Fibroblast of peridontal ligament (primary cell): ENCODE measurements around the gene OBSL1.

Source experiments
- DNase-seq: peaks from one replicate; pipeline ENCODE4 v3.0.0-alpha.2; 2010; ENCODE audit errors: extremely low read depth

Gene OBSL1

GRCh38 chr2:219565130-219566080 is 5.9 kb downstream of the OBSL1 start:
- DNase-seq: no peak

DNA sequence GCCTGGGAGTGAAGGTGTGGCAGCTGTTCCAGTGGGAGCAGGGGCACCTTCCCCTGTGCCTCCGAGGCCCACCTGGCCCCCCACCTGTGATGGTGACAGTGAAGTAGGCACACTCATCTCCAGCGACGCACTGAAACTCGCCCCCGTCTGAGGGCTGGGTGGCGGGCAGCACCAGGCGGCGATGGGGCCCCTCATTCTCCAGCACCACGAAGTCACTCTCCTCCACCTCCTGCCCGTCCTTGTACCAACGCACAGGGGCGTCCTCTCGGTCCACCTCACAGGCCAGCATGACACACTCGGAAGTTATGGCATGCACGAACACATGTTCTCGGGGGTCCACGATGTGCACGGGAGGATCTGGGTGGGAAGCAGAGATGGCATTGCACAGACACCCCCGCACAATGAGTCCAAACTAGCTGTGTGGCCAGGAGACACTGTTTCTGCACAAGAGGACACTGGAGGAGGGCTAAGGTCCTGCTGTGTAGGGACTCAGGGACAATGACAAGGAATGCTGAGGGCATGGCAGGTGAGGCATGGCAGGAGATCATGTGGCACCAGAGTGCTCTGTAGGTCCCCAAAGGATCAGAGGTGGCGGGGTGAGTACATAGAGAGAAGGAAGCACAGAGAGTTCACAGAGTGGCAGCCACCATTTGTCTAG is 7.9 kb downstream of the OBSL1 start:
- no peak for DNase-seq

DNA sequence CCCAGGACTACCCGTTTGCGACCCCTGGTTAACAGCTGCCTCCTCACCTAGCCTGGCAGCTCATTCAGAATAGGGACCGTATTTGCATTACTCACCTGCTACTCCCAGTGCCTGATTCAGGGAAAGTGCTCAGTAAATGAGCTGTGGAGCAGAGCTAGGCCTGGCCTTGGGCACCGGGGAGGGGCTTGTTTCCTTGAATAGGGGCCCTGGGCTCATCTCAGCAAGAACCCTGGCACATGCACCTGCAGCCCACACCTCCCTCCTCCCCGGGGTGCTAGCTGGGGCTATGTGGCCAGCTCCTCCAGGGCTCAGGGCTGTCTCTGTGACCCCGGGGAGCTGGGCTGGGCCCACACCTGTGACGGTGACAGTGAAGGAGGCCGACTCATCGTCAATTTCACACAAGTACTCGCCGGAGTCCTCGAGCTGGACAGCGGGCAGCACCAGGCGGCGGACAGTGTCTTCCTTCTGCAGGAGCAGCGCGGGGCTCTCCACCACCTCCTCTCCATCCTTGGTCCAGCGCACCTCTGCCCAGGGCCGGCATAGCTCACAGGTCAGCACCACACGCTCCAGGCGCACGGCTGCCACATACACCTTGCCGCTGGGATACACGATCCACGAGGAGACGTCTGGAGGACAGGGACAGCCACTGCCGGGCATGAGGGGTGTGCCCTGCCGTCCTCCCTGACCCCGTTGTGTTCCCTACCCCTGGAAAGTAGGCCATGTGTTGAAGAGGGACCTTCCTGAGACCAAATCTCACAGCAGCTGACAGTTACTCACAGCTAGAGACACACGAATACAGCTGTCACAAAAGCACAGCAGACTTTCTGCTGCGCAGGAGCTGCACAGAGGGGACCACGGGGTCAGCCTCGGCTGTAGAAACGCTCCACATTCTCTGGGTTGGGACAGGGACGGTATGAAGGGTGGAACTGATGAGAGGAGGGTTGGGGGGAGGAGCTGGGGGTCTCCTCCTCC is 9.0 kb downstream of the OBSL1 start:
- DNase-seq: no peak

GRCh38 chr2:219561179-219562048 is 9.9 kb downstream of the OBSL1 start:
- no peak for DNase-seq

- DNase-seq: no peak
Observed at GRCh38 chr2:219560893-219561178, 10.5 kb downstream of the OBSL1 start.

DNA sequence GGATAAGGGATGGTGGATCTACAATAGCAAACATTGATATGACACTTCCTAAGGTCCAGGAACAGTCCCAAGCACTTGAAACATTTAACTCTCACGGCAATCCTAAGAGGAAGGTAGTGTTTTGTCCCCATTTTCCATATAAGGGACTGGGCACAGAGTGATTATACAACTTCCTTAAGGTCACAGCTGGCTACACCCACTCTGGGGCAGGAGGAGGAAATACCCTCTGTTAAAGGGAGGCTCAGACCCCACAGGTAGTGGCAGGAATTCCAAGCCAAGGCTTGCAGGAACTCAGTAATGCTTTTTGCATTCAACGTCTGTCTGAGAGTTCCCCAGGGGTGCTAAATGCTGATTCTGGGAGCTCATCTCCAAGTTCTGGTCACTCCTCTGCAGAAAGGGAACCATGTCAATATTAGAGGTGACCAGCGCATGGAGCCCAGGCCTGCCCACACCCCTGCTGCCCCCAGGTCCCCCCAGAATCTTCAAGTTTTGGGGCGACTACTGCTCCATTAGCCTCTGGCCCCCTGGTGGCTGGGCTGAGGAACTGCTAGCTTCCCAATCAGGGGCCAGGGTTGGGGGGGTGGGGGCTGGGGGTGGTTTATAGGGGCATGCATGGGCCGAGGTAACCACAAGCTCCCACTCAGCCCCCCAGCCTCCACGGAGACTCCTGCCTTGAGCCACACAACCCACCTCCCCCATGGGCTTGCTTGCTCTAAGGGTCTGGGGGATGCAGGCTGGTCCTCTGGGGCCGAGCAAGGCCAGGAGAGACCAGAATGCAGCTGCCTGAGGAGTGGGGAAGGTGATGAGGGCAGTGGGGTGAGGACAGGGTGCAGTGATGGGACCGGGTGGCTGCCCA is 11.1 kb downstream of the OBSL1 start:
- DNase-seq: no peak

- no peak for DNase-seq
Observed at GRCh38 chr2:219559156-219559915, 12.0 kb downstream of the OBSL1 start.

DNA sequence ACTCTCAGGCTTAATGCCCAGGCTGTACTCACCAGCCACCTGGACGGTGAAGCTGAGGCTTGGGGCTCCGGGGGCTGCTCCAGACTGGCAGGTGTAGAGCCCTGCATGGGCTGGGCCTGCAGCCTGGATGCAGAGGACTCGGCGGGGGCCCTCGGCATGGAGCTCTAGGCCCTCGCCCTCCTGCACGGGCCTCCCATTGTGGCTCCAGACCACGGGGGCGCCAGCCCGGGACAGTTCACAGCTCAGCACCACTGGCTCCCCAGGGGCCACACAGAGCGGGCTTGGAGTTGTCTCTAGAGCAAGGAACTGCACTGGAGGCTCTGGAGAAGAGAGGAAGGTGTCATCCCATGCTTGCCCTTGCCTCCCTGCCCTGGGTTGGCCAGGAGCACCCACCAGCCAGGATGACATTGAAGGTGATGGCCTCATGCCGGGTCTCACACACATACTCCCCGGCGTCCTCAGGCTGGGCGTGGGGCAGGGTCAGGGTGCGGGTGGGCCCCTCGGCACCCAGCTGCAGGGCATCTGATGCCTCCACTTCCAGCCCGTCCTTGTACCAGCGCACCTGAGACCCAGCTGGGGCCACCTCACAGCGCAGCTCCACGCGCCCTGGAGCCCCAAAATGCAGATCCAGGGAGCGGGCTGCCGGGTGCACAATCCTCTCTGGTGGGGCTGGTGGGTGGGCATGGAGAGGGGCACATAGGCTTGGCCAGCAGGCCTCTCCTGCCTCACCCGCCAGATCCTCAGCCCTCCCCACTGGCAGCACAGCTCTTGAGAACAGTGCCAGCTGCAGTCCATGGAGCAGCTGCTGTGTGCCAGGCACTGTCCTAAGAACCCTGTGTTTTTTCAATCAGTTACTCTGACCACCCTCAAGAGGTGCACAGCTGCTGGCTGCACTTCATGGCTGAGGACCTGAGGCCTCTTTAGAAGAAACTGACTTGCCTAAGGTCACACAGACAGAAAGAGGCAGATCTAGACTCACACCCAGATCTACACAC is 13.3 kb downstream of the OBSL1 start:
- DNase-seq: no peak

DNA sequence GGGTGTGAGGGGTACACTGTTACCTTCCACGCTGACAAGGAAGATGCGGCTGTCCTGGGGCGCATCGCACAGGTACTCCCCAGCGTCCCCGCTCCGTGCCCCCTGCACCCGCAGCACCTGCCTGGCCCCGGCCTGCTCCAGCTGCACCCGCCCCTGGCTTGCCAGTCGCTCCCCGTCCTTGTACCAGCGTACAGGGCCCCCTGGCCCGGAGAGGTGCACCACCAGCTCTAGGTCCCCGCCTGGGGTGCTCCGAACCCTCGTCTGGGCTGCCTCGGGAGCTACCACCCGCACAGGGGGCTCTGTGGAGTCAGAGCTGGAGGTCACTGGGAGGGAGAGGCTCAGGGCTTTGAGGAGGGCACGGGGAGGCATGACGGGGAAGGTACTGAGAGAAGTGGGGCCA is 14.0 kb downstream of the OBSL1 start:
- DNase-seq: no peak

DNA sequence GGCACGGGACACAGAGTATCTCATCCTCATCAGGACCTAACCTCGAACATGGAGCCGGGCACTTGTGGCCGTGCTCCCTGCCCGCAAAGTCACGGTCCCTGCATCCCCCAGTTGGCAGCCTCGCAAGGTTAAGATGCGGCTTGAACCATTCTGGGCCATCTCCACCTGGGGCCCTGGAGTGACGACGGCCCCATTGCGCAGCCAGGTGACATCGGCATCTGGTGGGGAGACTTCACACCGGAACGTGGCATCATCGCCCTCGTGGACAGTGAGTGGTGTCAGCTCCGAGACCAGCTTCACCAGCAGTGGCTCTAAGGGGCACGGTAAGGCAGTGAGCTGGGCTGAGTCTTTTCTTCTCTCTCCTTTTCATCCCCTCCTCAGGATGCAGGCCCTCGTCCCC is 14.9 kb downstream of the OBSL1 start:
- no peak for DNase-seq

DNA sequence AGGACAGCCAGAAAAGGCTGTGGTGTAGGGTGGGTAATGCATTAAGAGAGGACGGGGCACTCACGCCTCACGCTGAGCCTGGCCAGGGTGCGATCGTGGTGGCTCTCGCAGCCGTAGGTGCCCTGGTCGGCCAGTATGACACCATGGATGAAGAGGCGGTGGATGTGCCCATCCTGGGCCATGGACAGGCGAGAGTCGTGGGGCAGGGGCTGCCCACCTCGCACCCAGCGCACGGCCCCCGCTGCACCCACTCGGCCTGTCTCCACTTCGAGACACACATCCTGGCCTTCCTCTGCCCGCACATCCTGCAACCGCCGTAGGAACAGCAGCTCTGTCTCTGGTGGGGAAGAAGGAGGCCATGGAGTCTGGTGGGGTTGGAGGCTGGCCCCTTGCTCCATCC is 15.4 kb downstream of the OBSL1 start:
- no peak for DNase-seq

DNA sequence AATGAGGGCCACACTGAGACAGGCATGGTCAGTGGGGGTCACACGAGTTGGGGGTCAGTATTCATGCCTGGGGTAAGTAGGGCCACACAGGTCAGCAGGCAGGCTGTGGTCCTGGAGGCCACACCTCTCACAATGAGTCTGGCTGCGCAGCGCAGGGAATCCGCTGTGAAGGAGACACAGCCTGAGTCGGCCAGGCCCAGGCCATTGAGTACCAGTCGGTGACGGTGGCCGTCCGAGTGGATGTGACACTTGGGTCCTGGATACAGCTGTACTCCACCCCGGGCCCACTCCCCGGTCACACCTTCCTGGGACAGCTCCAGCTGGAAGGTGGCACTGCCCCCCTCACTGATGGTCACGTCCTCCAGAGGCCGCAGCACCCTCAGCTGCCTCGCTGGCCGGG is 17.0 kb downstream of the OBSL1 start:
- DNase-seq: no peak

DNA sequence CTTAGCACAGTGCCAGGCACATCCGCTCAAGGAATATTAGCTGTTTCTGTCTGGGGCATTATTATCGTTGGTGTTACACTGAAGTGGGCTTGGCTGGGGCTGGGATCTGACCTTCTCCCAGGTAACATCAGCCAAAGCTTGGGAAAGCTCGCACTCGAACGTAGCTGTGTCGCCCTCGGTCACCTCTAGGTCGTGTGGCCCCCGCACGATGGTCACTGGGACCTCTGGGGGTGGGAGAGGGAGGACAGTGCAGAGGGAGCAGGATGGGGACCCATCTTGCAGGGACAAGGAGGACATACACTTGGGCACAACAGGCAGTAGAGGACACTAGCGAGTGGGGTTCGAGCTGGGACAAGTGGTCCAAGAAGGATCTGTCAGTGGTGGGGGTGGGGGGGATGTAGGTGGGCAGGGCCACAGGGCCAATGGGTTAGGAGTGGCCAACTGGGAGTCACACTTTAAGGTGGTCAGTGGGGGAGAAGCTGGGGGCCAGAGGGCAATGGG is 17.8 kb downstream of the OBSL1 start:
- no peak for DNase-seq

GRCh38 chr2:219553168-219553417 is 18.2 kb downstream of the OBSL1 start:
- no peak for DNase-seq

DNA sequence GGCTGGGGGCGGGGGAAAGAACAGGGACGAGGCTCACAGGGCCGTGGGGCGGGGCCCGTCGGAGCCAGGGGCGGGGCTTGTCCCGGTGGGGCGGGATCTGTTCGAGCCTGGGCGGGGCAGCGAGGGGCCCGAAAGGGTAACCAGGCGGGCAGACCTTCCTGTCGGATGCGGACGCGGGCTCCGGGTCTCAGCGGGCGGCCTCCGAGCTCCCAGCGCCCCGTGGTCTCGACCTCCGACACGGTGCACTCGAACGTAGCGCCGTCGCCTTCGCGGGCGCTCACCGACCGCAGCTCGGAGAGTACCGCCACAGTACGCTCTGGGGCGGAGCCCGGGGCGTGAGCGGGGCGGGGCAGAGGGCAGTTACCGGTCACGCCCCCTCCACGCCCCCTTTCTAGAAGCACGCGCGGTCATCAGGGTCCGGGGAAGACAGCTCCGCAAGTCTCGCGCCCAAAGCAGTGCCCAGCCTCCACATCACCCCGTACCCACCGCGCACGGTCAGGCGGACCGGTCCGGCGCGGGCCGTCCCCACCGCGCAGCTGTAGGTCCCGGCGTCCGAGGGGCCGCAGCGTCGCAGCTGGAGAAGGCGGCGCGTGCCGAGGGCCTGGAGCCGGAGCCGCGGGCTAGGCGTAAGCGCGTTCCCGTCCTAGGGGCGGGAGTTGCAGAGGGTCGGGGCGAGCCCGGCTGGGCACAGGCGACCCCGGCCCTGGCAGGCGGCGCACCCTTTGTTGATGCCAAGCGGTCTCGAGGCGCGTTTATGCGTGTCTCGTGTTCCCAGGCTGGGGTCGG is 18.8 kb downstream of the OBSL1 start:
- DNase-seq: peak; percentile 61

- DNase-seq: peak; percentile 37
Observed at GRCh38 chr2:219551441-219552381, 19.6 kb downstream of the OBSL1 start.
